Stimulated activated CD4-positive, alpha-beta T cell treated with anti-CD3 and anti-CD28 coated beads, TNF-alpha, amount 100 ng/mL, for 4 hours (primary cell): ENCODE measurements around the gene SNX6.
"Not testable (repeated sequence)": the region's sequence is repeated elsewhere in the genome, so short reads cannot be mapped to it uniquely, and the experiment has no call there.

Source experiments
- DNase-seq, 3 experiments: peaks; one replicate each; pipeline ENCODE4 v3.0.0-alpha.2; 2020; ENCODE audit warnings: low read depth in 3 of 3

Gene SNX6

DNA sequence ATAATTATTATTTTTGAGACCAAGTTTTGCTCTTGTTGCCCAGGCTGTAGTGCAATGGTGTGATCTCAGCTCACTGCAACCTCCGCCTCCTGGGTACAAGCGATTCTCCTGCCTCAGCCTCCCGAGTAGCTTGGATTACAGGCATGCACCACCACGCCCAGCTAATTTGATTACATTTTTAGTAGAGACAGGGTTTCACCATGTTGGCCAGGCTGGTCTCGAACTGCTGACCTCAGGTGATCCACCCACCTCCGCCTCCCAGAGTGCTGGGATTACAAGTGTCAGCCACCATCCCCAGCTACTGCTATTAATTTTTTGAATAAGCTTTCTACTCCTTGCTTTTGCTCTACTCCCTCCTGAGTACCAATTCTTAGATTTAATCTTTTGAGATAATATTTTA is 108.9 kb downstream of the SNX6 start:
- not testable (repeated sequence) for DNase-seq

DNA sequence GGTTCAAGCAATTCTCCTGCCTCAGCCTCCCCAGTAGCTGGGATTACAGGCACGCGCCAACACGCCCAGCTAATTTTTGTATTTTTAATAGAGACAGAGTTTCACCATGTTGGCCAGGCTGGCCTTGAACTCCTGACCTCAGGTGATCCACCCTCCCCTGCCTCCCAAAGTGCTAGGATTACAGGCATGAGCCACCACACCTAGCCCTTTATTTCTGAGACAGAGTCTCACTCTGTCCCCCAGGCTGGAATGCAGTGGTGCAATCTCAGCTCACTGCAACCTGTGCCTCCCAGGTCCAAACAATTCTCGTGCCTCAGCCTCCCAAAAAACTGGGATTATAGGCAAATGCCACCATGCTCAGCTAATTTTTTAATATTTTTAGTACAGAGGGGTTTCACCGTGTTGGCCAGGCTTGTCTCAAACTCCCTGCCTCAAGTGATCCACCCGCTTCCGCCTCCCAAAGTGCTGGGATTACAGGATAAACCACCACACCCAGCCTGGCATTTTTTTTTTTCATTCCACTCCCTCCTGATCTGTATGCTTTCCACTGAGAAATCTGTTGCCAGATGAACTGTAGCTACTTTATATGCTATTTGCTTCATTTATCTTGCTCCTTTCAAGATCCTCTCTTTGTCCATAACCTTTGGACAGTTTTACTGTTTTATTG is 109.5 kb downstream of the SNX6 start:
- DNase-seq = not testable (repeated sequence)
